GM18508 (cell line): ENCODE results near the gene TSEN2.
"Not testable (repeated sequence)": the region's sequence is repeated elsewhere in the genome, so short reads cannot be mapped to it uniquely, and the experiment has no call there.

Experiments used
- ATAC-seq: cut with Tn5 transposase; IDR thresholded peaks from one replicate; pipeline ENCODE4 v1.9.1; 2021; ENCODE audit warnings: moderate number of reproducible peaks; ENCODE audit not compliant: insufficient read depth, unreplicated experiment

Gene TSEN2

GRCh38 chr3:12499474-12499873 lies 15.2 kb downstream of the TSEN2 start:
- no peak for ATAC-seq

- ATAC-seq, result no peak
These were observed 17.2 kb downstream of the TSEN2 start for GRCh38 chr3:12501360-12502020.

GRCh38 chr3:12503126-12503957 lies 19.1 kb downstream of the TSEN2 start:
- ATAC-seq, result no peak

- ATAC-seq, result no peak
These were observed 22.0 kb downstream of the TSEN2 start for GRCh38 chr3:12506201-12506709.

GRCh38 chr3:12507591-12508281 lies 23.5 kb downstream of the TSEN2 start:
- ATAC-seq, result no peak

GRCh38 chr3:12508291-12508700 lies 24.0 kb downstream of the TSEN2 start:
- ATAC-seq, result no peak

GRCh38 chr3:12509466-12509865 lies 25.2 kb downstream of the TSEN2 start:
- ATAC-seq, result no peak

- no peak for ATAC-seq
These were observed 28.3 kb downstream of the TSEN2 start for GRCh38 chr3:12512534-12513118.

GRCh38 chr3:12513694-12514446 lies 29.6 kb downstream of the TSEN2 start:
- ATAC-seq, result no peak

- ATAC-seq, result no peak
These were observed 31.4 kb downstream of the TSEN2 start for GRCh38 chr3:12515631-12516030.

- no peak for ATAC-seq
These were observed 32.6 kb downstream of the TSEN2 start for GRCh38 chr3:12516873-12517272.

- ATAC-seq, result no peak
These were observed 34.2 kb downstream of the TSEN2 start for GRCh38 chr3:12518261-12519028.

GRCh38 chr3:12521010-12521409 lies 36.7 kb downstream of the TSEN2 start:
- ATAC-seq, result no peak

- no peak for ATAC-seq
These were observed 38.4 kb downstream of the TSEN2 start for GRCh38 chr3:12522721-12523120.

- ATAC-seq, result no peak
These were observed 43.5 kb downstream of the TSEN2 start for GRCh38 chr3:12527757-12528143.

- ATAC-seq, result no peak
These were observed 47.9 kb downstream of the TSEN2 start for GRCh38 chr3:12532182-12532581.

GRCh38 chr3:12536423-12536822 lies 52.1 kb downstream of the TSEN2 start:
- no peak for ATAC-seq

- no peak for ATAC-seq
These were observed 57.3 kb downstream of the TSEN2 start for GRCh38 chr3:12541625-12542024.

- ATAC-seq, result not testable (repeated sequence)
These were observed 59.2 kb downstream of the TSEN2 start for GRCh38 chr3:12543497-12543896.
